Suppressor macrophage treated with lipopolysaccharide for 4 hours (primary cell): ENCODE results near the gene RS1.

Experiments used
- DNase-seq: peaks from one replicate; pipeline ENCODE4 v3.0.0-alpha.2; 2020

Gene RS1

DNA sequence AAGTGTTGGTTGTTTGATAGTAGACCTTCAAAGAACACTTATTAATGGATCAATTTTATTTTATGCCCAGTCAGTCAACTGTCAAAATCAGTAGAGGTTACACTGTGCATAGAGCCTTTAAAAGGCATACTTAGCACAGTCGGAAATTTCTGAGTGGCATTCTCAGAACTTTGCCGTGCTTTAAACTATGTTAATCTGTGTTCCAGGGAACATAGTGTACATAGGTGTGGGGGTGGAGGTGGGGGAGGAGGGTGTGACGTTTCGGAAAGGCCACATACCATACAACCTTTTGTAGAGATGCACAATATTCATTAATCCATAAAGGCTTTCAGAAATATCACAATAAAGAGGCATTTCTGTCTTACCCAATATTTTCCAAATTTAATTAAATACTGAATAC is 75.8 kb downstream of the RS1 start:
- no peak for DNase-seq

DNA sequence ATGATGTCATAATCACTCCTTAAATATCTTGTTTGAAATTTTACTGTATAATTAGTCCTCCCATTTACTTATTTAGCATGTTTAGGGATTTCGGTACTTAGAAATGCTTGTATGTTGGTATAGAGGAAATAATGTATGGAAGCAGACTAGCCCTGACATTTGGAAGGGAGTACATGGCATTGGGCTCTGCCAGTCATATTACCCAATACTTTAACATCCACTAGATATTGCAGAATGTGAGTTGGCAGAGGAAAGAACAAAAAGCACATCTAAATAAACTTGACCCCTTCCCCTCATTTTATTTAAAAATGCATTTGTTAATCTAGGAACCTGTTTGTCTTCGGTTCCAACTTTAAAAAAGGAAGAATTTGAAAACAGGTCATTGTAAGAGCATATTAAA is 77.8 kb downstream of the RS1 start:
- no peak for DNase-seq

DNA sequence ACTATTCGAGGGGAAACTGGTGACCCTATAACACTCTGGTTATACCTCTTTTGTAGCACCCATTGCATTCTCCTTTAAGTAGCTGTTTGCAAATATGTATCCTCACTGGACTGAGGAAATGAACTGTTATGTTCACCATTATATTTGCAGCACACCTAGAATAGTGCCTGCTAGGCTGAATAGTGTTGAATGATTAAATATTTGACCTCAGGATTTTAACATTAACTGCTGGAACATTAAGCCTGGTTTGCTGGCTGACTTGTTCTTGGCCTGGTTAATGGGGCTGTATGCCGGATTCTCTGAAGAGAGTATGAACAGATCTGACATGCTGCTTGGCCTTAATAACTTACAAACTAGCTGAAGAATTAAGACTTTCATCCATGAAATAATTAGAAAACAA is 80.1 kb downstream of the RS1 start:
- no peak for DNase-seq
